Hepatocyte (in vitro differentiated cells): ENCODE results near the gene NDST3.

Source experiments
- CTCF ChIP-seq: fragments of 200-600 bp; sonication (generic); IDR thresholded peaks from 2 replicates; pipeline ENCODE4 v1.5.1; 2016; ENCODE audit warnings: antibody characterized with exemption, mild to moderate bottlenecking; ENCODE audit not compliant: poor library complexity
- EZH2phosphoT487 ChIP-seq: fragments of 200-600 bp; sonication (generic); IDR thresholded peaks from one replicate; pipeline ENCODE4 v1.6.1; 2018; ENCODE audit warnings: antibody characterized with exemption, mild to moderate bottlenecking, low read depth, moderate library complexity; ENCODE audit not compliant: unreplicated experiment, severe bottlenecking

- TF ChIP-seq CTCF, result no peak
- no peak for TF ChIP-seq EZH2phosphoT487
Observed at GRCh38 chr4:118077767-118078105, 43.5 kb downstream of the NDST3 start.
